IPS-NIHi7 (cell line): Measurements from ENCODE around the gene TNFRSF4.

Experiments
- DNase-seq: peaks from one replicate; pipeline ENCODE4 v3.0.0; 2012; ENCODE audit warnings: mixed read lengths; ENCODE audit errors: extremely low spot score

TNFRSF4 gene

DNA sequence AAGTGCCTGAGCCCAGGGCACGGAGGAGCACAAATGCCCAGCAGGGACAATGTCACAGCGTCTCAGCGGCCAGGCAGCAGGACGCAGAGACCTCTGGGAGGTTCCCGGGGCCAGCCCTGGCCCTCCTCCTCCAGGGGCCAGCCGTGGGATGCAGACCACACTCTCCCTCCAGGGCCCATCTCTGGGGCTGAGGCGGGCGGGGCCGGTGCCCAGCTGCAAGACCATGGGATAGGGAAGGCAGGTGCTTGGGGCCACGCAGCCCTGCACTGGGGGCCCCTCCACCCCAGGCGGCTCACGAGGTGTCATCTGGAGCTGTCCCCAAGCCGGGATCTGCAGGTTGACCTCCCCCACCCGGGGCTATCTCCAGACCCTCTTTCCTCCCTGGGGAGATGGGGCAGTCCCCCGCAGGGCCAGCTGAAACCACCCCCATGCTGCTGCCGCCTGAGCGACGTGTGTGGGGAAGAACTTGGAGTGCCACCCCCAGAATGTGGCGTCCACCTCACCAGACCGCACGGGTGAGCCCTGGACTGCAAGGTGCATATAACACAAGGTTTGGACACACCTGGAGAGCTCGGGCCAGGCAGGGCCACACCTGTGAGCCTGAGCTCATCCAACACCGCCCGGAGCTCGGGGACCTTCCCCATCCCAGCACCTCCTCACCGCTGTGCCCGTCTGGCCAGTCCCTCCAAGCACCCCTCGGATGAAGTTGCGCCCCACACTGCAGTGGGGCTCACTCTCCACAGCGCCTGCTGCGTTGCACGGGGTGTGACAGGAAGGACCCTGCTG, 44.3 kb downstream of the TNFRSF4 start:
- no peak for DNase-seq

DNA sequence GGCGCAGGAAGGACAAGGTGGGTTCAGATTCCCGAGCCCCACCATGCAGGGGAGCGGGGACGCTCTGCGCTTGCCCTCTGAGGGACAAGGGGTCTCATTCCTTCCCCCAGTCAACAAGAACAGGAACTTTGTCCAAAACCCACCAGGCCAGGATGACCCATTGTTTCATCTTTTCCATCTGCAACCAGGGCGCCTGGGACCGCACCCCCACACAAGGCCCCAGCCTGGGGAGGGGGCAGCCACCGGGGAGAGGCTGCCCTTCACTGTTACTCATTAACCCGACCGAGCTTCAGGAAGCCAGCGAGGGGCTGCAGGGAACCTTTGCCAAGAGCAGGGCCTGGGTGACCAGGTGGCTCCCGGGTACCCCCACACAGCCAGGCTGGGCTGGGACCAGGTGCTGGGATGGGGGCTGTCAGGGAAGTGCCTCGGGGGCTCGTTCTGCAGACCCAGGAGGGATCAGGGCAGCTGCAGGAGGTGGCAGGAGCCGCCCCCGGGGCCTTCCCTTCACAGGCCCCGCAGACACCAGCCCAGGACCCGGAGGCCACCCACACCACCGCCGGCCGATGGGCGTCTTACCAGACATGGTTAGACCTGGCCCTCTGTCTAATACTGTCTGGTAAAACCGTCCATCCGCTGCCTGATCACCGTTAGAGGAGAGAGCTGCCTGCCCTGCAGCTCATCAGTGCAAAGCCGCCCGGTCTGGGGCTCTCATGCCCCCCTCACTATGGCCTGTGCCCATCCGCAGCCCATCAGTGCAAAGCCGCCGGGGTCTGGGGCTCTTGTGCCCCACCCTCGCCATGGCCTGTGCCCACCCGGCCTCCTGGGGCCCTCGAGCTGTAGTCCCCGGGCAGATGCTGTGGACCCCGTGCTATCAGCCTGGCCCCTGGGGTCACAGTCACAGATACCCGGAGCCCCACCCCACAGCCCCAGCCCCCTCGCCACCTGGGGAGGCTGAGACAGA, 45.2 kb downstream of the TNFRSF4 start:
- DNase-seq: no peak

DNA sequence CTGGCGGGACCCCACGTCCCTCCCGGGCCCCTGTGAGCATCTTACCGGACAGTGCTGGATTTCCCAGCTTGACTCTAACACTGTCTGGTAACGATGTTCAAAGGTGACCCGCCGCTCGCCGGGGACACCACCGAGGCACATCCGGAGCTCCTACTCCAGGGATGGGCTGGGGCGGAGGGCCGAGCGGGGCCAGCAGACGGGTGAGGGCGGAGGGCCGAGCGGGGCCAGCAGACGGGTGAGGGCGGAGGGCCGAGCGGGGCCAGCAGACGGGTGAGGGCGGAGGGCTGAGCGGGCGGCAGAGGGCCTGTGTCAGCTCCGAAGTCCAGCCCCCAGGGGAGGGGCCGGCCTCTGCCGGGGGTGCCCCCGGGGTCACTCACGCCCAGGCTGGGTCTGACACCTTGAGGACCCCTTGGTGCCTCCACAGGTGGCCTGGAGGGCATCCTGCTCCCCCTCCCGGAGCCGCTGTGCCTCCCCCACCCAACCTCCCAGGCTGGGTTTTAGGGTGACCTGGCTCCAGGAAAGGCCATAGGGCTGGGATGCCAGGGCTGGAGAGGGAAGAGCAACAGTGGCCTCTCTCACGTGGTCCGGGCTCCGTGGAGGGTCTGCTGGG, 46.0 kb downstream of the TNFRSF4 start:
- no peak for DNase-seq

DNA sequence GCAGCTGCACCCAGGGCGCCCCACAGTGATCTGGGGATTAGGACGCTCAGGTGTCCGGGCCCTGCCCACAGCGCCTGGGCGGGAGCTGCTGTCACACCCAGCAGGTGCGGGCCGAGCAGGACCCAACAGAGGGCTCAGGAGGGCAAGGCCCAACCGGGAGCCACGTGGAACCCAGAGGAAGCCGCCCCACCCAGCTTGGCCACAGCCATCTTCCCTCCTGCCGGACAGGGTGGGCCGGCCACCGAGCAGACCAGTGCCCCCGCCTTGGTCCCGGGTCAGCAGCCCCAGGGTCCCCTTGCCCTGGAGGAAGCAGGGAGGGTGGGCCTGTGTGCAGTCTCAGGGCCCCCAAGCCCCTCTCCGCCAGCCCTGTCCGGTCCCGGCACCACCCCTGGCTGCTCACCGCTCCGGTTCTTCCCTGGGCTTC, 46.5 kb downstream of the TNFRSF4 start:
- DNase-seq: no peak

DNA sequence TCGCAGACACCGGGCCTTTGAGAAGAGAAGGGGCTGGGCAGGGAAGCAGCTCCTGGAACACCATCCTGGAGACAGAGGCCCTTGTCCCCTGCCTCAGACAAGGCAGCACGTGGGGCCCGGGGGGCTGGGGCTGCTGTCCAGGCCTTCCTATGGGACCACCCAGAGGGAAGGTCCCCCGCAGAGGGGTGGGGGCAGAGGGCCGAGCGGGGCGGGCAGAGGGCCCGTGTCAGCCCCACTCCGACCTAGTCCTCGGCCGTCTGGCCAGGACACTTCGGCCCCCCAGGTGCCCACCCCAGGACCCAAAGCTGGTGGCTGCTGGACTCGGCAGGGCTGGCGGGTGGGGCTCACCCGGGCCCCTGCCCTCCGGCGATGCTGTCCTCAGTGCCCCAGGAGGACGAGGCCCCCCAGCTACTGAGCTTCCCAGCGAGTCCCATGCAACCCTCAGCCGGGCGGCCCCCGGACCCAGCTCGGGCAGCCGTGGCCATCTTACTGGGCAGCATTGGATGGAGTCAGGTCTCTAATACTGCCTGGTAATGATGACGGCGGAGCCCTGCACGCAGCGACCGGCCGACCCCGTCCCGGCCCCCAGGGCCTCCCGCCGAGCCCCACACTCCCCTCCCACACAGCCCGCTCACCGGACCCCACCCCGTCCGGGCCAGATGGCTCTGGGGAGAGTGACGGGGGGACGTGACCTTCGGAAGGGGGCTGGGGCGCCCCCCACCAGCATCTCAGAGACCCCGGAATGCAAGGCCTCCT, 47.1 kb downstream of the TNFRSF4 start:
- DNase-seq: no peak

DNA sequence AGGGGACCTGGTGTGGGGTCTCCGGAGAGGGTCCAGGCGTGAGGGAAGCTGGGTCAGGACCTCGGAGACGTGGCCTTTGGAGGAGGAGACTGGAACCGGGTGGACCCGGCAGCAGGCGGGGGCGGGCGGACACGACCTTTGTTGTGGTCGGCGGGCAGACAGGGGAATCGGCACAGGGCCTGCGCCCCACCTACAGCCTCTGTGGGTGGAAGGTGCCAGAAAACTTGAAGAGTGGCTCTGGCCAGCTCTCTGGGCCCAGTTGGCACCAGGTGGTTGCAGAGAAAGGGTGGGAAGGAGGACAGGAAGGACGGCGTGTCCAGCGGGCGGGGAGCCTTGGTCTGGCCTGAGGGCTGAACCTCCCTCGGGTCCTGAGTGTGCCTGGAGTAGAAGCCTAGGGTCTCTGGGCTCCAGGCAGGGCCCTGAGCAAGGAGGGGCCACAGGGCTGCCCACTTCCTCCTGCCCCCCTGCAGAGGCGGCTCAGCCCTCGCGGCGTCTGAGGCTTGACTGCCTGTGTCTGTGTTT, 48.0 kb downstream of the TNFRSF4 start:
- DNase-seq: no peak

DNA sequence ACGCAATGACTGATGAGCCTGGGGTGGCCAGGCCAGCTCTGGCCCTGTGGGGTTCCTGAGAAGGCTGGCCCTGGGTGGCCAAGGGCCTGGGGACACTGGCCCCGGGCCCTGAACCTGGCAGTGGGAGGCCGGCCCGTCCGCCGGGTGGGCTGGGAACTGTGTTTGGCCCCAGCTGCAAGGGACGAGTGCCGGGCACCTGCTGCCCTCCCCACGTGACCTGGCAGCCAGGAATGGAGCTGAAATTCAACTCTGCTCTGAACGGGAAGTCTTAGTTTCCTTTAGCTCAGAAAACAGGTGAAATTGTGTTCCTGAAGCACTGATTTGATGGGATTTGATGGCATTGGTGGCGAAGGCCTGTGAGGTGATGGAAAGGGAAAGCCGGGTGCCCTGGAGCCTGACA, 48.5 kb downstream of the TNFRSF4 start:
- no peak for DNase-seq

DNA sequence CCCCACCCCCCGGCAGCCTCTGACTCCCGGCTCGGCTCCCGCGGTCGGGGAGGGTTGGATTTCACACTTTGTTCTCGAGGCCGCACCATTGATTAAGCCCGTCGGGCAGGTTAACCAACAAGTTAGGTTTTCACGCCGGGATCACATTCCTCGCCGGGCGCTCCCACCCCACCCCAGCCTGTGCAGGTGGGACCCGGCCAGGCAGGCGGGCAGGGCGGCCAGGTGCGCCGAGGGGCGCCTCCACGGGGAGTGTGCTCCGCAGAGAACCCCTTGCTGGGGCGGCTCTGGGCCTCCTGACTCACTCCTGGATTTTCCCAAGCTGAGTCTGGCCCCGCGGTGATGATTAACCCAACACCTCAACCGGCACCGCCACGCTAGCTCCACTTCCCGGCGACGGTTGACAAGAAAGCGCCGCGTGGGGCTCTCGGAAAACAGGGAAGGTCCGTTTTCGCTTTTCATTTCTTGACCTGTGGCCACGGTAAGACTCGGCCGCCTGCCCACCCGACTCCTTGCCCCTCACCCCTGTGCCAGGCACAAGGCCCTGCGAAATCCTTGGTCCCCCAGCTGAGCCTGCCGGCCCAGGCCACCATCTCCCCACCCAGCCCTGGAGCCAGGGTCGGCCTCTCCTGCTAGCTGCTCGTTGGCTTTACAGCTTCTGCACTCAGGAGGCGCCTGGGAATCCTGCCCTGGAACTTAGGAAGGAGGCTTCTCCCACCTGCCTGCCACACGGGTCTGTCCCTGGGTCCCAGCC, 49.1 kb downstream of the TNFRSF4 start:
- DNase-seq: peak; percentile 61

DNA sequence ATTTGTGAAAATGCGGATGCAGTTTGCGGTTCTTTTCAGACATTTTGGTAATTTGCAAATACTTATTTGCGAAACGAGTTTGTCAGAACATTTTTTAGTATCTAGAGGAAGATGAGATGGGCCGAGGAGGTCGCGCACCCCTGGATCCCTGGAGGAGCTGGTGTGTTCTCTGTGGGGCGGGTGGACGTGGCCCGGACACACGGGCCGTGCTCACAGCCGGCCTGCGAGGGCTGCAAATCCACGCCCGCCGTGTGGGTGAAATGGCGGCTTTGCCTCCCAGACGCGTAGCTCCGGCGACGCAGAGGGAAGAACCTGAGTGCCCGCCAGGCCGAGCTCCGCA, 49.6 kb downstream of the TNFRSF4 start:
- DNase-seq: no peak

DNA sequence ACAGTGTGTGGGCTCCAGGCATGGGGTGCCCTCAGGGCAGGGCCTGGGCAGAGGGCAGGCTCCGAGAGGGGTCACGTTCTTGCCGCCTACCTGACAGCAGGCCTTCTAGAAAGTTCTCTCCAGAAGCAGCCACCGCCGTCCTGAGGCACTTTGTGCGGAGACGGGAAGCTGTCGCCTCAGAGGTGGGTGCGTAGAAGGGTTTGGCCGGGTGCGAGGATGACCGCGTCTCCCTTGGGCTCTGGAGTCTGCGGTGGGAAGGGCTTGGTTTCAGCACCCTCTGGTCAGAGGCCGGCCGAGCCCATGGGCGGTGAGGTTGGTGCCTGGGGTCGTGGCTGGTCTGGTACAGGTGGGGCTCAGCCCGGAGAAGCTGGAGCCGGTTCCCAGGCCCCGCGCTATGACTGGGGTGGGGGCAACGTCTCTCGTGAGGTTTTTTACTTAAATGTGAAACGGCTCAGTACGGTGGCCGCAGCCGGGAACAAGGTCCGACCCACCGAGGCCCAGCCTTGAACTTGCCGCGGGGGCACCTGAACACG, 50.3 kb downstream of the TNFRSF4 start:
- DNase-seq: no peak

DNA sequence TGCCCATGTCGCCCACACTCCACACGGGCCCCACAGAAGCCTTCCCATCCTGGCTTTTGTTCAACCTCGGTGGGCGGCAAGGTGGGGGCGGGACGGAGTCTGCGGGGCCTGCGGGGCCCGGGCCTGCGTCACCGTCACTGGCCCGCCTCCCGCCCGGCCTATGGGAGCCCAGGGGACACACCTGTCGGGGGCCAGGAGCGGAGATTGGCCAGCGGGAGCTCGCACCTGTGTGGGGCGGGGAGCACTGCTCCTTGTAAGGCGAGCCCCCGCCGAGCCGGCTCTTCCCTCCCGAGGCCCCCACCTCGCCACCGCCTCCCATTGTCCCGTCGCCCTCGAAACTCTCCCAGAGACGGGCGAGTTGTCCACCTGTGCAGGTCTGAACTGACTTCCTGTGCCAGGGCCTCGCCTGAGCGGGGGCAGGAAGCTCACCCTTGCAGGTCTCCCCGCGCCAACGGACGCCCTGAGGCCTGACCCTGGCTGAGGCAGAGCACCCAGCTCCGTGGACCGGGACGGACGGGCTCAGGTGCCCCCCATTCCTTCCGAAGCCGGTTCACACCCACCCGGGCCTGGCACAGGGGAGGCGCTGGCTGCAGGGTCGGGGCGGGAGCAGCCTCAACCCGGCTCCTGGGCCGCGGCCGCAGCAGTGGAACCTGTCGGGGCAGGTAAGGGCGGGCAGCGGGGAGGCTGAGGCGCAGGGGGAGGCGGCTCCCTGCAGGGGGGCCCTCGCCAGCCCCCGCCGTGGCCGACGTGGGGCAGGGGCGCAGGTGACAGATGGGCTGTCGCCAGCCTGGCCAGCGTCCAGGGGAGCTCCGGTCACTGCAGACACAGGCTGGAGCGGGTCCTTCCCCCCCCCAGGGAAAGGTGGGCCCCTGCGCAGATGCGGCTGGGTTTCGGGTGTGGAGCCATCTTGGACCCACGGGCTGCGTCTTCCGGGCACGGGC, 51.1 kb downstream of the TNFRSF4 start:
- DNase-seq: peak; percentile 69

DNA sequence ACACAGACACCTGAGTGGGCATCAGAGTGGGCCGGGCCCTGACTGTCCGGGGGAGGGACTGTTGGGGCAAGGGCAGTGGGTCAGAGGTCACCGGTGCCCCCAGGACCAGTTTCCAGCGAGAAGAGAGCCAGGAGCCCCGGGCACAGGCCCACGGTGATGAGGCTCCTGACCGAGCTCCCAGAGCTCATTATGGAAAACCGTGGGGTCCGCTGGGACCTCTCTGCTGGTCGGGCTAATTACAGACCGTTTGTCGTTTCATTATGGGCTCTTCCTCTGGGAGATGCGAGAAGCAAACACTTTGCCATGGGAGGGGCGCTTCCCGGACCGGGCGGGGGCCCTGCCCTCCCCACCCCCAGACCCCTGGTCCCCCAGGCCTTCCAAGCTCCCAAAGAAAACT, 52.3 kb downstream of the TNFRSF4 start:
- no peak for DNase-seq
